GM10266 (cell line): ENCODE results near the gene PGRMC2.

Experiments
- DNase-seq: peaks from one replicate; pipeline ENCODE4 v3.0.0; 2012; ENCODE audit errors: extremely low spot score
- TF ChIP-seq, protein P1 (sequence below): IDR thresholded peaks from 2 replicates; pipeline ENCODE4 v1.5.1; 2012; ENCODE audit warnings: mild to moderate bottlenecking, low read depth; ENCODE audit not compliant: control insufficient read depth, insufficient read depth; ENCODE audit errors: missing control alignments

Gene PGRMC2

DNA sequence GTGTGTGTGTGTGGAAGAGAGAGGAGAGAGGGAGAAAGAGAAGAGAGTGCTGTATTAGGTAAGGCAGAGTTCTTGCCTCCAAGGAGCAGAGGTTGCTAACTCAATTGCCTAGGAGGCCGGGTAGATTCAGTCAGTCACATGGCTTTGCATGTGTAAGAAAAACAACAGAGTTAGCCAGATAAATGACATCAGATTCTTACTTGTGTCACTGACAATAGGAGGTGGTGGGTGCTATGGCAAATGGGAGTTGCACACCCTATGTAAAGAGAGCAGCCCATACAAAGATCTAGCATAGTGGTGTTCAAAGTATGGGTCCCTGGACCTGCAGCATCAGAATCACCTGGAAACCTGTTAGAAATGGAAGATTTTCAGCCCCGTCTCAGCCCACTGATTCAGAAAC lies 14.4 kb upstream of the PGRMC2 start:
- TF ChIP-seq, protein P1, sequence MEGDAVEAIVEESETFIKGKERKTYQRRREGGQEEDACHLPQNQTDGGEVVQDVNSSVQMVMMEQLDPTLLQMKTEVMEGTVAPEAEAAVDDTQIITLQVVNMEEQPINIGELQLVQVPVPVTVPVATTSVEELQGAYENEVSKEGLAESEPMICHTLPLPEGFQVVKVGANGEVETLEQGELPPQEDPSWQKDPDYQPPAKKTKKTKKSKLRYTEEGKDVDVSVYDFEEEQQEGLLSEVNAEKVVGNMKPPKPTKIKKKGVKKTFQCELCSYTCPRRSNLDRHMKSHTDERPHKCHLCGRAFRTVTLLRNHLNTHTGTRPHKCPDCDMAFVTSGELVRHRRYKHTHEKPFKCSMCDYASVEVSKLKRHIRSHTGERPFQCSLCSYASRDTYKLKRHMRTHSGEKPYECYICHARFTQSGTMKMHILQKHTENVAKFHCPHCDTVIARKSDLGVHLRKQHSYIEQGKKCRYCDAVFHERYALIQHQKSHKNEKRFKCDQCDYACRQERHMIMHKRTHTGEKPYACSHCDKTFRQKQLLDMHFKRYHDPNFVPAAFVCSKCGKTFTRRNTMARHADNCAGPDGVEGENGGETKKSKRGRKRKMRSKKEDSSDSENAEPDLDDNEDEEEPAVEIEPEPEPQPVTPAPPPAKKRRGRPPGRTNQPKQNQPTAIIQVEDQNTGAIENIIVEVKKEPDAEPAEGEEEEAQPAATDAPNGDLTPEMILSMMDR: no peak
- DNase-seq: no peak

DNA sequence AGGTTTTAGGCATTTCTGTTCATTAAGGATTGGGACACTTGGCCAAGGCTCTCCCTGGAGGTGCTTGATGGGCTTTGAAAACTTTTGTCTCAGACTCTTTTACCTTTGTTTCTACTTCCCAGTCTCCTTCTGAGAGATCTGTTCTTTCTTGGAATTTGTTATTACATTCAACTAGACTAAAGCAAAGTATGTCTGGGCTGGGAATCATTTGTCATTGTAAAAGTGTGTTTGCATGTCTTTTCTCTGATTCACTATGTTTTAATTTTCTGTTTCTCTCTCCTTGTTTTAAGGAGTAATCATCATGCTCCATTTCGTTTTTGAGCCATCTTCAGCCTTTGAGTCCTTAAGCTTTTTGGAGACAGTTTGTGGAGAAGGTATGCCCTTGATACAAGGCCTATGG lies 12.2 kb upstream of the PGRMC2 start:
- DNase-seq: no peak
- TF ChIP-seq, protein P1: no peak

GRCh38 chr4:128298852-128299251 lies 11.2 kb upstream of the PGRMC2 start:
- DNase-seq: no peak
- TF ChIP-seq, protein P1: no peak

GRCh38 chr4:128298146-128298758 lies 10.6 kb upstream of the PGRMC2 start:
- DNase-seq: no peak
- TF ChIP-seq, protein P1: no peak

DNA sequence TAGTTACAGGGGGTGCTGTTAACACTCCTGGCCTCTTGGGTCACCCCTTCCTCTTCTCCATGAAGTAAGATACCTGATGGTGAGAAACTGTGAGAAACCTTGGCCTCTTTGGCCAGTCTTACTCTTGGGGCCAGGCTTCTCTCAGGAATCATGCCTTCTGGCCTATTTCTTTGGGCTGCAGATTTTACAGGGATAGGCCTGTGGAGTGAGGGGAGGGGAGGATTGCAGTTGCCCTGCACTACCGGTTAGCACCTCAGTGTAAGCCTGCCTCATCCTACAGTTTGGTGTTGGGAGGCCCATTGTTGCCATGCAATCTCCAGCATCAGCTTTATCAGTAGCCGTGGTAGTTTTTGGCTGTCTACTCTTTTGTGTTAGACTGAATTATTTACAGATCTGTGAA lies 7.6 kb upstream of the PGRMC2 start:
- DNase-seq: no peak
- TF ChIP-seq, protein P1: no peak

DNA sequence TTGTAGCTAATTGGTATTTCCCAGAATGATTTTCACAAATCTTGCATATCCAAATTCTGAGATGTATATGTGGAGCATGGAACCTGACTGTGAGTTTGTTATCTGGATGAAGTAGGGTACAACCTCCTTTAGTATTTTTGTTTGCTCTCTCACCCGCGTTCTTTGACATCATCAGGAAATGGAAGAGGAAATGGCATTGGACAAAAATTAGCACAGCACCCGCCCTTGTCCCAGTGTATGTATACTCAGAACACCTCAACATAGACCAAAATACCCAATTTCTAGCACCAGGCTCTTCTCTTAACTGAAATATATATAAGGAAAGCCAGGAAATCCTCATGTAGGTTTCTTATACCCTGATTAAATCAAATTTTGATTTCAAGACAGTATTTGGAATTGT lies 6.9 kb upstream of the PGRMC2 start:
- TF ChIP-seq, protein P1: no peak
- no peak for DNase-seq

DNA sequence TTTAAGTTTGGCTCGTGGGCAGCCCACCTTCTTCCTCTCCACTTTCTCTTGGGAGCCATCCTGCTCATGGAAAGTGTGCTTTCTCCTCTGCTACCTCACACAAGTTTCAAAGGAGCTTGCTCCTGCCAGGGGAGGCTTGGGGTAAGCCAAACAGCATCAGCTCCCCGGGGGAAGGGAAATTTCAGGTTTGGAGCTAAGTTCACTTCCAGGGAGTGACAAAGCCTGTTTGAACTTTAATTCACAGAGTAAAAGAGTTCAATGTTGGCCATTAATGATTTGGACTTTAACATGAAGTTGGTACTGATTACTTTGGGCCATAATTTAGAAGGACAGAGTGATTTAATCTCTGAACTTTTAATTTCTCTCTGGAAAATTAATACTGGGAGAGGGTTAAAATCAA lies 4.7 kb upstream of the PGRMC2 start:
- no peak for DNase-seq
- TF ChIP-seq, protein P1: no peak
